ENCODE measurements around the gene KLRC3. TPM values are rescaled to one million over a fixed set of nuclear protein-coding genes. Genes with fewer than 3 reads are reported as not detected.

KLRC3 gene
- not detected for total RNA-seq

DNA sequence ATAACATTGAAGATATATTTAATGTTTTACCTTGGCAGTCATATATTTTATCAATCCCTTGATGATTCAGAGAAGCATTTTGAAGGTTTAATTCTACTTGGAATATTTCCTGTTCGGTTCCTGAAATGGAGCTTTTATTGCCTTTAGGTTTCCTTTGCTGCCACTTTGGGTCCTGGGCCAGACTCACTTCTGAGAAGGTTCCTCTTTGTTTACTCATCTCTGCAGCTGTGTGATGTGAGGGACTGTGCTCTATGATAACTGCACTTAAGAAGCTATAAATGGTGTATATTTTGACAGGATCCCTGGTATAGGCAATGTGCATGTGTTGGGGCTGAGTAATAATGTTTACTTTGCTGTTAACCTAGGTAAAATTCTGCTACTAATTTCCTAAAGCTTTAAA is at the start of gene KLRC3:
Gene KLRC3, minus strand, starts transcription at position 262 of the 400 bp plus-strand sequence. Its CDS starts 45 bp downstream, at position 217.

DNA sequence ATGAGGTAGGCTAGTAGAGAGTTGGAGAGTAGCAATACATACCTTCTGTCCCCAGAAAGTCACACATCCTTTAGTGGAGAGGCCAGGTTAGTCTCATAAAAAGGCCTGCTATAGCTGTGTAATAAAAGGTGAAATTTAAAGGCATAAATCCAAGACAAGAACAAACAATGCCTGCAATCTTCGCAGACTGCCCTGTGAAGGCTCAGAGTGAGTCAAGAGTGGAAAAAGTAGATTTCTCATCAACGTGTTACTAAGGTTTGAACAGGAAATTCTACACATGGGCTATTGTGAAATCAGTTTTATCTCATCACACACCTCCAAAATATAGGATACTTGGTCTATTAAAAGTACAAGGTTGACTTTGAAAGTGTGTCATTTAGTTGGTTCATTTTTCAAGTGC is 32.8 kb upstream of the KLRC3 start, which contains the start of gene KLRC1:
Gene KLRC1, minus strand, starts transcription at position 222 of the 400 bp plus-strand sequence. CDS start 2,221 bp downstream, outside the sequence.

DNA sequence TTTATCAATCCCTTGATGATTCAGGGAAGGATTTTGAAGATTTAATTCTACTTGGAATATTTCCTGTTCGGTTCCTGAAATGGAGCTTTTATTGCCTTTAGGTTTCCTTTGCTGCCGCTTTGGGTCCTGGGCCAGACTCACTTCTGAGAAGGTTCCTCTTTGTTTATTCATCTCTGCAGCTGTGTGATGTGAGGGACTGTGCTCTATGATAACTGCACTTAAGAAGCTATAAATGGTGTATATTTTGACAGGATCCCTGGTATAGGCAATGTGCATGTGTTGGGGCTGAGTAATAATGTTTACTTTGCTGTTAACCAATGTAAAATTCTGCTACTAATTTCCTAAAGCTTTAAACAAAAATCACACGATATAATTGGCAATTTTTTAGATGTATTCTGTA is 15.4 kb upstream of the KLRC3 start, which contains the start of gene KLRC2:
Gene KLRC2, minus strand, starts transcription at position 195 of the 400 bp plus-strand sequence. Its CDS starts 24 bp downstream, at position 171.

DNA sequence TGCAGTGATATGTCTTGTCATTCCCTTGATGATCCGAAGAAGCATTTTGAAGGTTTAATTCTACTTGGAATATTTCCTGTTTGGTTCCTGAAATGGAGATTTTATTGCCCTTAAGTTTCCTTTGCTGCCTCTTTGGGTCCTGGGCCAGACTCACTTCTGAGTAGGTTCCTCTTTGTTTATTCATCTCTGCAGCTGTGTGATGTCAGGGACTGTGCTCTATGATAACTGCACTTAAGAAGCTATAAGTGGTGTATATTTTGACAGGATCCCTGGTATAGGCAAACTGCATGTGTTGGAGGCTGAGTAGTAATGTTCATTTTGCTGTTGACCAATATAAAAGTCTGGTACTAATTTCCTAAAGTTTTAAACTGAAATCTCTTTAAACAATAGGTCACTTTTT is 11.0 kb downstream of the KLRC3 start, which contains the start of gene KLRC4:
Gene KLRC4, minus strand, starts transcription at position 366 of the 400 bp plus-strand sequence. Its CDS starts 182 bp downstream, at position 184.

DNA sequence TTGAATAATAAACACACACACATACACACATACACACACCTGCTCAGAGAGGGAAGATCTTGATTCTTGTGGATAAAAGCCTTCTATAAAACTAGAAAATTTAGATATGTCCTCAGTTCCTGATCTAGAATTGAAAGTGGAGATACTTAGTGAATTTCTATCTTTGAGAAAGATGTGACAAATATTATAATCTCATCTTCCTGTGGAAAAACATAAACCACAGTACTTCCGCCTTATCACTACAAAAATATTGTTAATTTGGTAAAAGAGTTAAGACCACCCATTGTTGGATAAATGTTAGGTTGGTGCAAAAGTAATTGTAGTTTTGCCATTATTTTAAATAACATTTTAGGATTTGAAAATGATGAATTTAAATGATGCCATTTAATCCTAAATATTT is 30.5 kb downstream of the KLRC3 start, which contains the start of gene KLRK1:
Gene KLRK1, minus strand, starts transcription at position 138 of the 400 bp plus-strand sequence. CDS start 1,231 bp downstream, outside the sequence.

Other genes with a start within 250 kb of the KLRC3 start
- 3.0 TPM for gene OLR1, start 248.5 kb downstream of the KLRC3 start, total RNA-seq
- gene TMEM52B, start 241.6 kb downstream of the KLRC3 start, total RNA-seq, result 127 TPM
- gene GABARAPL1, start 207.7 kb downstream of the KLRC3 start, total RNA-seq, result 93.0 TPM
- 0.47 TPM for gene KLRD1, start 112.7 kb downstream of the KLRC3 start, total RNA-seq
- 0.41 TPM for gene KLRK1, start 30.6 kb downstream of the KLRC3 start, total RNA-seq
- gene KLRC4, start 10.8 kb downstream of the KLRC3 start, total RNA-seq, result not detected
- gene KLRC2, start 15.4 kb upstream of the KLRC3 start, total RNA-seq, result not detected
- 0.41 TPM for gene KLRC1, start 32.8 kb upstream of the KLRC3 start, total RNA-seq
- 0.47 TPM for gene EIF2S3B, start 85.3 kb upstream of the KLRC3 start, total RNA-seq
- 22.4 TPM for gene MAGOHB, start 193.0 kb upstream of the KLRC3 start, total RNA-seq

All from metanephros (tissue), 1 donor.